ENCODE data around the gene SCAP.
"Not testable (repeated sequence)": the region's sequence is repeated elsewhere in the genome, so short reads cannot be mapped to it uniquely, and the experiment has no call there.

Gene SCAP

GRCh38 chr3:47370887-47371697 is 104.6 kb downstream of the SCAP start:
- no peak overlapping the region for H3K27ac ChIP-seq
- DNase-seq (ENCODE audit: low read depth, low spot score): no peak

- H3K27ac ChIP-seq; DNase-seq (ENCODE audit: low read depth, low spot score): not testable (repeated sequence)
These were observed 105.7 kb downstream of the SCAP start for GRCh38 chr3:47370020-47370419.

DNA sequence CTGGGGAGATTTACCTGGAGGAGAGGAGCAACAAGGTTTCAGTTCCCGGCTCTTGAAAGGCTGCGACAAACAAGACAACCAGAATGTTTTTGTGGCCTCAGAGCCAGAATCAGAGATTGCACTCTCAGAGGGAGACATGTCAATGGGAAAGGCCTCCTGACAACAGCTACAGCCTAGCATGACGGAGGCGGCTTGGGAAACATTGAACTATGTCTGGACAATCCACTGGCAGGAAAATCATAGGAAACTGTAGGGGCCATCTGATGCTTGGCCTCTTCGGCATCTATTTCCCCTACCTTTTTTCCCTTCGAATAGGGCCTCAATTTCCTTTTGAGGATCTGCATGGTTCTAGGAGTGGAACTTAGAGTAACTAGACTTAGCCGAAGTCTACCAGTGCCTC is 108.1 kb downstream of the SCAP start:
- DNase-seq (ENCODE audit: low read depth, low spot score): no peak
- H3K27ac ChIP-seq: no peak overlapping the region

DNA sequence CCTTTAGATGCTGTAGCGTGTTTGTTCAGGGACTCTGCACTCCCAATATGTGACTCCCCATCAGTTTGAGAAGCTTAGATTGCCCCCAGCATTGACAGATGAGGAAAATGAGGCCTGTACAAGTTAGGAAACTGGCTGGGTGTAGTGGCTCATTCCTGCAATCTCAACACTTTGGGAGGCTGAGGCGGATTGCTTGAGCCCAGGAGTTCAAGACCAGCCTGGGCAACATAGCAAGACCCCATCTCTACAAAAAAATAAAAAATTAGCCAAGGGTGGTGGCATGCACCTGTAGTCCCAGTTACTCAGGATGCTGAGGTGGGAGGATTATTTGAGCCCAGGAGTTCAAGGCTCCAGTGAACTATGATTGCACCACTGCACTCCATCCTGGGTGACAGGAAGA is 108.9 kb downstream of the SCAP start:
- H3K27ac ChIP-seq: no peak overlapping the region
- DNase-seq (ENCODE audit: low read depth, low spot score): no peak

GRCh38 chr3:47365213-47366153 is 110.3 kb downstream of the SCAP start:
- H3K27ac ChIP-seq: no peak overlapping the region
- DNase-seq (ENCODE audit: low read depth, low spot score): no peak
